OCI-LY7 (cell line): ENCODE data around the gene ITGAE. TPM values are rescaled to one million over a fixed set of nuclear protein-coding genes. Genes with fewer than 3 reads are reported as not detected.
"Not testable (repeated sequence)": the region's sequence is repeated elsewhere in the genome, so short reads cannot be mapped to it uniquely, and the experiment has no call there.

ENCODE experiments used
- BruUV-seq: library from RNA; stranded (reverse); fragments of 400-500 nt; replicated peaks from 2 replicates; lab custom pipeline; 2021; lab: Mats Ljungman, UMichigan
- CTCF ChIA-PET: fragments of 300-600 bp; sonication (Branson Sonifier 250); formaldehyde crosslinking; loops from one replicate; lab custom pipeline; 2022; ENCODE audit warnings: antibody characterized with exemption; ENCODE audit not compliant: unreplicated experiment; lab: Charles Lee
- POLR2A ChIA-PET: fragments of 300-600 bp; sonication (Branson Sonifier 250); formaldehyde crosslinking; loops from one replicate; lab custom pipeline; 2022; ENCODE audit warnings: antibody characterized with exemption; lab: Charles Lee
- DNase-seq: peaks from one replicate; pipeline ENCODE4 v3.0.0-alpha.2; 2015; ENCODE audit warnings: low spot score
- H2AFZ ChIP-seq: fragments of 200-600 bp; sonication (generic), shearing (Covaris generic); 2 replicates; pipeline ENCODE4 v1.6.1; 2014; ENCODE audit warnings: mild to moderate bottlenecking, antibody characterized with exemption, low read length, moderate library complexity
- H3K27ac ChIP-seq: fragments of 200-600 bp; sonication (generic); 2 replicates; pipeline ENCODE4 v1.5.1; 2014; ENCODE audit warnings: mixed run types, low read depth, mild to moderate bottlenecking, moderate library complexity, low read length, inconsistent platforms; ENCODE audit not compliant: poor library complexity, severe bottlenecking
- H3K36me3 ChIP-seq: fragments of 200-600 bp; sonication (generic); 2 replicates; pipeline ENCODE4 v1.6.1; 2014; ENCODE audit warnings: mild to moderate bottlenecking, antibody characterized with exemption, low read length, moderate library complexity, mixed read lengths; ENCODE audit not compliant: insufficient read depth
- H3K4me1 ChIP-seq: fragments of 200-600 bp; sonication (generic); 2 replicates; pipeline ENCODE4 v1.5.1; 2014; ENCODE audit warnings: mild to moderate bottlenecking, low read length; ENCODE audit not compliant: insufficient read depth, poor library complexity, severe bottlenecking
- H3K4me2 ChIP-seq: fragments of 200-600 bp; sonication (generic); 2 replicates; pipeline ENCODE4 v1.6.1; 2014; ENCODE audit warnings: mild to moderate bottlenecking, low read length
- H3K4me3 ChIP-seq: fragments of 200-600 bp; sonication (generic); 2 replicates; pipeline ENCODE4 v1.5.1; 2014; ENCODE audit warnings: mild to moderate bottlenecking, low read depth, low read length; ENCODE audit not compliant: poor library complexity, severe bottlenecking
- H3K79me2 ChIP-seq: fragments of 200-600 bp; sonication (generic); 2 replicates; pipeline ENCODE4 v1.6.1; 2016; ENCODE audit warnings: low read depth, mild to moderate bottlenecking, low read length, moderate library complexity, mixed read lengths; ENCODE audit not compliant: insufficient read depth
- H3K9me2 ChIP-seq: fragments of 200-600 bp; sonication (generic); 2 replicates; pipeline ENCODE4 v1.6.1; 2016; ENCODE audit warnings: mild to moderate bottlenecking, low read length, mixed read lengths; ENCODE audit not compliant: insufficient read depth
- H3K9me3 ChIP-seq: fragments of 200-600 bp; sonication (generic); 2 replicates; pipeline ENCODE4 v1.6.1; 2014; ENCODE audit warnings: mild to moderate bottlenecking, mixed run types, low read length, mixed read lengths
- H4K20me1 ChIP-seq: fragments of 200-600 bp; sonication (generic); 2 replicates; pipeline ENCODE4 v1.6.1; 2014; ENCODE audit warnings: mild to moderate bottlenecking, antibody characterized with exemption, low read length, moderate library complexity, mixed read lengths; ENCODE audit not compliant: insufficient read depth
- EZH2phosphoT487 ChIP-seq: fragments of 200-600 bp; sonication (generic); IDR thresholded peaks from 2 replicates; pipeline ENCODE4 v1.6.1; 2018; ENCODE audit warnings: low read depth, borderline replicate concordance, mild to moderate bottlenecking, mixed run types, antibody characterized with exemption, low read length, moderate library complexity, mixed read lengths
- intact Hi-C: fragments of 100-400 bp; cut with micrococcal nuclease; formaldehyde crosslinking; loops from one replicate; pipeline ENCODE4 v1.10.0; 2022; ENCODE audit not compliant: unreplicated experiment
- total RNA-seq, 2 experiments: library from RNA; depleted of rRNA in 1 of 2; stranded (reverse); fragments of >200 nt in 1 of 2; shearing (Covaris generic) in 1 of 2; gene quantifications; 2 replicates each; pipeline ENCODE4 v1.2.3, GENCODE V29; 2014 to 2022
- TF ChIP-seq, protein P1 (sequence below): fragments of 200-600 bp; sonication (generic); conservative IDR thresholded peaks from 2 replicates; pipeline ENCODE4 v1.5.1; 2014; ENCODE audit warnings: mild to moderate bottlenecking, antibody characterized with exemption, low read length, moderate library complexity, mixed read lengths

The ITGAE gene
- total RNA-seq, 2 experiments from 2014 or later, result 52.2 to 61.2 TPM

GRCh38 chr17:3729881-3730280 is 71.1 kb downstream of the ITGAE start:
- no peak overlapping the region for H2AFZ ChIP-seq
- POLR2A ChIA-PET, result interaction anchor here (1.4 kb wide), 1 partner anchor 19 kb away, joined by 6 read pairs; no protein-coding TSS in a partner anchor
- BruUV-seq, result no TSS peak
- no peak overlapping the region for H3K4me3 ChIP-seq
- no peak overlapping the region for H3K27ac ChIP-seq
- TF ChIP-seq, protein P1, sequence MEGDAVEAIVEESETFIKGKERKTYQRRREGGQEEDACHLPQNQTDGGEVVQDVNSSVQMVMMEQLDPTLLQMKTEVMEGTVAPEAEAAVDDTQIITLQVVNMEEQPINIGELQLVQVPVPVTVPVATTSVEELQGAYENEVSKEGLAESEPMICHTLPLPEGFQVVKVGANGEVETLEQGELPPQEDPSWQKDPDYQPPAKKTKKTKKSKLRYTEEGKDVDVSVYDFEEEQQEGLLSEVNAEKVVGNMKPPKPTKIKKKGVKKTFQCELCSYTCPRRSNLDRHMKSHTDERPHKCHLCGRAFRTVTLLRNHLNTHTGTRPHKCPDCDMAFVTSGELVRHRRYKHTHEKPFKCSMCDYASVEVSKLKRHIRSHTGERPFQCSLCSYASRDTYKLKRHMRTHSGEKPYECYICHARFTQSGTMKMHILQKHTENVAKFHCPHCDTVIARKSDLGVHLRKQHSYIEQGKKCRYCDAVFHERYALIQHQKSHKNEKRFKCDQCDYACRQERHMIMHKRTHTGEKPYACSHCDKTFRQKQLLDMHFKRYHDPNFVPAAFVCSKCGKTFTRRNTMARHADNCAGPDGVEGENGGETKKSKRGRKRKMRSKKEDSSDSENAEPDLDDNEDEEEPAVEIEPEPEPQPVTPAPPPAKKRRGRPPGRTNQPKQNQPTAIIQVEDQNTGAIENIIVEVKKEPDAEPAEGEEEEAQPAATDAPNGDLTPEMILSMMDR, result no peak
- no peak for TF ChIP-seq EZH2phosphoT487
- H3K36me3 ChIP-seq, result peaks cover 60% of the 10 kb centered on the region
- DNase-seq, result no peak
- H3K4me1 ChIP-seq, result peaks cover 49% of the 10 kb centered on the region
- no peaks in the 10 kb centered on the region for H3K9me2 ChIP-seq
- peaks cover 26% of the 10 kb centered on the region for H4K20me1 ChIP-seq
- no peak overlapping the region for H3K4me2 ChIP-seq
- peaks cover 47% of the 10 kb centered on the region for H3K79me2 ChIP-seq
- intact Hi-C loops, result no loop called here
- CTCF ChIA-PET, result no interaction called here
- no peaks in the 10 kb centered on the region for H3K9me3 ChIP-seq

DNA sequence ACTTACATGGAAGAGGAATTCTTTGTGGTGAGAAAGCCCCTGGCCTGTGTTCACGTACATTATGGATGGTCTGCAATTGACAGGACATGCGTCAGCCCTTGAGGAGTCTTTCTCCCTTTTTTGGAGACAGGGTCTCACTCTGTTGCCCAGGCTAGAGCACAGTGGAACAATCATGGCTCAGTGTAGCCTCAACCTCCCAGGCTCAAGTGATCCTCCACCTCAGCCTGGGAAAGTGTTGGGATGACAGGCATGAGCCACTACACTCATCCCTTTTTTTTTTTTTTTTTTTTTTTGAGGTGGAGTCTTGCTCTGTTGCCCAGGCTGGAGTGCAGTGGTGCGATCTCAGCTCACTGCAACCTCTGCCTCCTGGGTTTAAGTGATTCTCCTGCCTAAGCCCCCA is 72.9 kb downstream of the ITGAE start:
- CTCF ChIA-PET, intact Hi-C loops, H3K9me2 ChIP-seq, DNase-seq, H3K9me3 ChIP-seq, H2AFZ ChIP-seq, BruUV-seq: not testable (repeated sequence)
- POLR2A ChIA-PET, result interaction anchor here (0.6 to 1.5 kb wide), 5 partner anchors 13 to 82 kb away, joined by 3 to 5 read pairs (median 4); no protein-coding TSS in a partner anchor
- Histone ChIP-seq H4K20me1 (peaks cover 32% of the 10 kb centered on the region), H3K36me3 (peaks cover 67% of the 10 kb centered on the region), H3K4me2 (peak overlapping the region; percentile 55), H3K4me1 (peaks cover 49% of the 10 kb centered on the region), H3K79me2 (peaks cover 63% of the 10 kb centered on the region), H3K4me3 (peak overlapping the region; percentile 28), H3K27ac (peak overlapping the region; percentile 70)

GRCh38 chr17:3727041-3727440 is 73.9 kb downstream of the ITGAE start:
- peak; percentile 81 for DNase-seq
- no peak overlapping the region for H2AFZ ChIP-seq
- intact Hi-C loops, result no loop called here
- no peaks in the 10 kb centered on the region for H3K9me2 ChIP-seq
- POLR2A ChIA-PET, result interaction anchor here (1.0 to 1.5 kb wide), 5 partner anchors 8 to 32 kb away, joined by 3 to 4 read pairs (median 3); no protein-coding TSS in a partner anchor
- H3K36me3 ChIP-seq, result peaks cover 67% of the 10 kb centered on the region
- H3K4me3 ChIP-seq, result peak overlapping the region; percentile 97
- TF ChIP-seq EZH2phosphoT487, result no peak
- TF ChIP-seq, protein P1, result 0 out of 2 replicates have a peak, but pooled peaks have one; percentile 35
- CTCF ChIA-PET, result no interaction called here
- peak overlapping the region; percentile 70 for H3K27ac ChIP-seq
- H3K4me1 ChIP-seq, result peaks cover 45% of the 10 kb centered on the region
- peak overlapping the region; percentile 88 for H3K4me2 ChIP-seq
- peaks cover 73% of the 10 kb centered on the region for H3K79me2 ChIP-seq
- H4K20me1 ChIP-seq, result peaks cover 32% of the 10 kb centered on the region
- no TSS peak for BruUV-seq
- no peaks in the 10 kb centered on the region for H3K9me3 ChIP-seq
